ELF-1 (cell line): ENCODE data around the gene CDK10.
A peak's percentile ranks its signal among the peaks of the same experiment; 100 is the strongest.

Experiments used
- DNase-seq: peaks from one replicate; pipeline ENCODE4 v3.0.0-alpha.2; 2016; ENCODE audit warnings: low read depth, low spot score

CDK10 gene

GRCh38 chr16:89711601-89712273, 25.2 kb downstream of the CDK10 start:
- peak; percentile 48 for DNase-seq

DNA sequence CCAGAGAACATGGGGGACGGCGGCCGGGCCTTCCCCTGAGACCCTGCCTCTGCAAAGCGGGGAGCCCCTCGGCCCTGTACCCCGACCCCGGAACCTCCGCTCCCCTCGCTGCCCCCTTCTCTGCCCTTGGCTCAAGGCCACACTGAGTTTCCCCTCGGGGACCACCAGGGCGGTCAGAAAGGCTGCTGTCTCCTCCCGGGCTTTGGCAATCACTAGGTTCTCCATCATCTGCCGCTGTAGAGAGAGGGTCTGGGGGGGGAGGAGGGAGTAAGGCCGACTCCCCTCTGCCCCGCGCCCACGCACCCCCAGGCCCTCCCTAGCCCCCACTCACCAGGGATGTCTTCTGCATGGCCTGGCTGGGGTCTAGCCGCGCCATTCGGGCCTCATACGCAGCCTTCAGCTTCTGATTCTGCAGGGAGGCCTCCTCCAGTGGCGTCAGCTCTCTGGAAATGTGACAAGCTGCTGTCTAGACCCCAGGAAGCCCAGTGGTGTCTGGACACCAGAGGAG, 25.8 kb downstream of the CDK10 start:
- DNase-seq = no peak

- DNase-seq = no peak
Measured at GRCh38 chr16:89716493-89716892, 30.0 kb downstream of the CDK10 start.

- DNase-seq = no peak
Measured at GRCh38 chr16:89716916-89717687, 30.6 kb downstream of the CDK10 start.

- DNase-seq = no peak
Measured at GRCh38 chr16:89717688-89718505, 31.4 kb downstream of the CDK10 start.

GRCh38 chr16:89720551-89720812, 34.0 kb downstream of the CDK10 start:
- DNase-seq = no peak

- peak; percentile 79 for DNase-seq
Measured at GRCh38 chr16:89720813-89721545, 34.5 kb downstream of the CDK10 start, which contains the start of the genes VPS9D1 and ZNF276. Gene VPS9D1, minus strand, starts transcription at chr16:89720898. Its CDS starts 37 bp downstream, at chr16:89720861. Gene ZNF276, plus strand, starts transcription at chr16:89721537. Its CDS starts 104 bp downstream, at chr16:89721641.

DNA sequence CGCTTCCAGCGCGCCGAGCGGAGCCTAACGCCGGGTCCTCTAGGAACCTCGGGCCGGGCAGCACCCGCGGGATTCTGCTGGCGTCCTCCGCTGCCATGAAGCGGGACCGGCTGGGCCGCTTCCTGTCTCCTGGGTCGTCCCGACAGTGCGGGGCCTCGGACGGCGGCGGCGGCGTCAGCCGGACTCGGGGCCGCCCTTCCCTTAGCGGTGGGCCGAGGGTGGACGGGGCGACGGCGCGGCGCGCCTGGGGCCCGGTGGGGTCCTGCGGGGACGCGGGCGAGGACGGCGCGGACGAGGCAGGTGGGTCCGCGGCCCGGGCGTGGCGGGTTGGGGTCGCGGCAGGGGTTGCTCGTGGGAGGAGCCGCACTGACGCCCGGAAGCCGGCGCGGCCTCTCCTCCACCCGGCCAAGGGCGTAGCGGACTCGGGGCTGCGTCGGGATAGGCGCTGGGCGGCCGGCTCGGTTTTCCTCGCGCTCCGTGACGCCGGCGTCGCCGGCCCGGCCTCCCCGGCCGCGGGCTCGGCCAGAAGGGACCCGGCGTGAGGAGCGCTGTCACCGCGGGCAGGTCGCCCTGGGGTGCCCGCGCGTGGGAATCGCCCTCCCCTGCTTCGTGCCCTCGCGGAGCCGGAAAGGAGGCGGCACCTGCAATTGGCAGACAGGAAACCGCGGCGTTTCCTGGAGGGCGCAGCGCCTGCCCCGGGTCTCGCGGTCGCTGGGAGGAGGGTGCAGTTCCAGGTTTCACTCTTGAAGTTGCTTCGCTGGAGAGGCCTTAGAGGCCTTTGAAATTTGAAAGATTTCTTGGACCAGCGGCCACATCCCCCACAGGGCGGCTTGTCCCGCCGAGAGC, 35.3 kb downstream of the CDK10 start:
- peak; percentile 53 for DNase-seq

DNA sequence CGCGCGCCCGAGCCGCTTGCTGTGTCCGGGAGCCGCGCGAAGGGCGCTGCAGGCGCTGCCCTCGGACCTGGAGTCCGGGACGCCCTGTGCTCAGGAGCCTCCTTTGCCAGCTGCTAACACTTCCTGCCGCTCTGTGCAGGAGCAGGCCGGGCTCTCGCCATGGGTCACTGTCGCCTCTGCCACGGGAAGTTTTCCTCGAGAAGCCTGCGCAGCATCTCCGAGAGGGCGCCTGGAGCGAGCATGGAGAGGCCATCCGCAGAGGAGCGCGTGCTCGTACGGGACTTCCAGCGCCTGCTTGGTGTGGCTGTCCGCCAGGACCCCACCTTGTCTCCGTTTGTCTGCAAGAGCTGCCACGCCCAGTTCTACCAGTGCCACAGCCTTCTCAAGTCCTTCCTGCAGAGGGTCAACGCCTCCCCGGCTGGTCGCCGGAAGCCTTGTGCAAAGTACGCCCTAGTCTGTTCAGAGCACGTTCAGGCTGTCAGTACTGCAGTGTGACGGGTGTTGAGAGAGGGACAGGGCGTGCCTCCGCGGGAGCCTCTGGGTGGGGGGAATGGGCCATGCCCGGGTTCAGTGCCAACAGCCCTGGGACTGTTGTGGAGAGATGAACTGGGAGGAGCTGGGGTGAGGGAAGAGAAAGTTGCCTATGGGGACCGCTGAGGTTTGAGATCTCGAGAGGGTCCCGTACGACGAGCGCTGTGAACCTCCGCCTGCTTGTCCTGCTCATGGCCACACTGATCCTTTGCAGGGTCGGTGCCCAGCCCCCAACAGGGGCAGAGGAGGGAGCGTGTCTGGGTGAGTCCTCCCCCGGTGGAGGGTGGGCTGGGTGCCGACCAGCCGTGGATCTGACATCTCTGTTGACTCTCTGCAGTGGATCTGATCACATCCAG, 36.1 kb downstream of the CDK10 start:
- peak; percentile 69 for DNase-seq

DNA sequence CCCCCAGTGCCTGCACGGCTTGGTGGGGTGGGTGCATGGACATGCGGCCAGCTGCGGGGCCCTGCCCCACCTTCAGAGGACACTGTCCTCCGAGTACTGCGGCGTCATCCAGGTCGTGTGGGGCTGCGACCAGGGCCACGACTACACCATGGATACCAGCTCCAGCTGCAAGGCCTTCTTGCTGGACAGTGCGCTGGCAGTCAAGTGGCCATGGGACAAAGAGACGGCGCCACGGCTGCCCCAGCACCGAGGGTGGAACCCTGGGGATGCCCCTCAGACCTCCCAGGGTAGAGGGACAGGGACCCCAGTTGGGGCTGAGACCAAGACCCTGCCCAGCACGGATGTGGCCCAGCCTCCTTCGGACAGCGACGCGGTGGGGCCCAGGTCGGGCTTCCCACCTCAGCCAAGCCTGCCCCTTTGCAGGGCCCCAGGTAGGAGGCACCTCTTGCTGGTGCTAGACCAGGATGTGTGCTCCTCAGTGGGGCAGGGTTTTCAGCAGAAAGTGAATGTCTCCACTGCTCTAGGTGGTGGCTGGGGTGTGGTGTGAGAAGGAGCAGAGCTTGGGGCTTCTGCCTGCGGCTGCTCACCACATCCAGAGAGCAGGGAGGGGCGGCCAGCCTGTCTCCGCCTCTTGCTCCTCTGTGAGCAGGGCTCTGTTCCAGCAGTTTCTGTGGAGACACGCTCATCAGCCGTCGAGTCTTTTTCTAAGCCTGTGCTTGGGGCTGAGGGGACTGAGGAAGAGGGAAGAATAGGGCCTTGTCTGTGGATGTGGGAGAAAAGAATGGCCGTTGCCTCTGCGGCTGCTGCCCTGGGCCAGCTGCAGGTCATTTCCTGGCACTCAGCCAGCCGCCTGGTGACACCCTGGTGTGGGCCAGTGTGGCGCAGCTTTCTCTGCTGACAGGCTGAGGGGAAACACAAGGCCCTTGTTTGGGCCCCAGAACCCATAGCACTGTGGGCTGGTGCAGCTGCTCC, 37.1 kb downstream of the CDK10 start:
- DNase-seq = no peak

DNA sequence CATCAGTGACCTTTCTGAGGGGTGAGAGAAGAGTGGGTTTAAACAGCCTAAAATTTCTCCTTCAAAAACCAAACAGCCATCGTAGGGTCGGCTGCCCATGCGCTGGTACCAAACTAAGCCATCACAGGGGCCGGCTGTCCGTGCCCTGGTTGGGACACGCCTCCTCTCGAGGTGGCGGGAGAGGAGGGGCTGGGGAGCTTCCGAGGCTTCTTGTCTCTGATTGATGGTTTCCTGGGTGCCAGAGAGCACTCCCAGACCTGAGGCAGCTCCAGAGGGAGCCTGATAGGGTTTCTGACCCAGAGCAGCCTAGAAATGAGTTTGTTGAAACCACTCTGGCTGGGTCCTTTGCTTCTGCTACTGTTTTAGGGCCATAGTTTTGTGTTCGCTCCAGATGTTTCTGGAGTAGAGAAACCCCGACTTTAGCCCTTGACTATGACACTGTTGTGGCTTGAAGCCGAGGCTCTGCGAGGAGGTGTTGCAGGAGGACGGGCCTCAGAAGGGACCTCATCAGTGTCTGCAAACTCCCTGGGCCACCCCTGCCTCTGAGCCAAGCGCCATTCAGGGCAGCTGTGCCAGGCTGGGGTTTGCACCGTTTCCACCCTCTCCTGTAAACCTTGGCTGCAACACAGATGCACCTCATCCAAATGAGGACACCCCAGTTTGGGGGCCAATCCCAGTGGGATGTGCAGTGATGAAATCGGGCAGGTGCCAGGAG, 41.1 kb downstream of the CDK10 start:
- DNase-seq = no peak

- no peak for DNase-seq
Measured at GRCh38 chr16:89729293-89729692, 42.8 kb downstream of the CDK10 start.

DNA sequence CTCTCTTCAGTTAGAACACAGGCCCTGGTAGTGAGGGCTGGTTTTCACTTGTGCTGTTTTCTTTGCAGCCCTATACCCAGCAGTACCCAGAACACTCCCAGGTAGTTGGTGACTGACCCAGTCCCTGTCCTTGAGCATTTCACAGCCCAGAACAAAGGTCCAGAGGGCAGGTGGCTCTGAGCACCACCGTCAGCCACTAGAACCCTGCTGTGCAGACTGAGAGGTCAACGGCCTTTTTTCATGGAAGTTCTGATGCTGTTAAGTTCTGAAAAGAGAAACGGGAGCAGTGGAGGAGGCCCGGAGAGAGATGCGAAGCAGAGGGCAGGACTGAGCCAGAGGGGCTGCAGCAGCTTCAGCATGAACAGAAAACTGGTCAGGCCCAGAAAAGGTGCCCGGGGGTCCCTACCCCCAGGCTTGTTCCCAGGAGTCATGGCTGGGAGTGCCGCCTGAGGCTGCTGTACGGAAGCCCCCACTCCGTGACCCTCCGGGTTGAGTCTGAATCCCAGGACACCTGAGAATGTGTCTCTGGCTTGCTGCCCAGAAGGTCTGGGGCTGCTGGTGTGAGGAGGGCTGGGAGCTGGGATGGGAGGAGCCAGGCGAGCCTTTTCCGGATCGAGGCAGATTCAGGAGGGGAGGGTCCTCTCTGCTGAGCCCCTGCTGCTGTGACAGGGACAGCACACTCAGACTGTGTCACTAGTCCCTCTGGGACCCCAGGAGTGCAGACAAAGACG, 43.5 kb downstream of the CDK10 start:
- DNase-seq = peak; percentile 57

DNA sequence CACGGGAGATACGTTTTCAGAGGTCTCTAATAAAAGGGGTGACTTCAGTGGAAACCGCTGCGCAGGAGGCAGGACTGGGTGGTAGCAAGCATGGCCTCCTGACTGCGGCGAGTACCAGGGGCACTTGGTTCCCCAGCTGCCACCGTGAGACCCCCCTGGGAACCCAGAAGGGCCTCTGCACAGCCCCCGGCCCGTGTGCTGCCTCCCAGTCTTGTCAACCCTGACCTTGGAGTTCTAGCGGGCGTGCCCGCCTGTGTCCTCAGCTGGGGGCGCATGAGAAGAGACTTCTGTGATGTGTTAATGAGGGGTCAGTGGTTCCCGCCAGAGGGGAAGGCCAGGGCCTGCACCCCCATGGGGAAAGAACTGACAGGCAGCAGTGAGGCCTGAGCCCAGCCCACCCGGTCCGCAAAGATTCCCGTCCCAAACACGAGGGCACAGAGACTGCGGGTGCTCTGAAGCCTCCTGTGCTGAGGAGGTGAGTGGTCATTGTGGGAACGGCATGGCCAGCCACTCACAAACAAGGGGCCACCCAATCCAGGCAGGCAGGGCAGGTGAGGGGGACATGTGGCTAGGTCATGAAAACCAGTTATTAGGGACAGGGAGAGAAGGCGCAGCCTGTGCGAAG, 44.2 kb downstream of the CDK10 start:
- no peak for DNase-seq

DNA sequence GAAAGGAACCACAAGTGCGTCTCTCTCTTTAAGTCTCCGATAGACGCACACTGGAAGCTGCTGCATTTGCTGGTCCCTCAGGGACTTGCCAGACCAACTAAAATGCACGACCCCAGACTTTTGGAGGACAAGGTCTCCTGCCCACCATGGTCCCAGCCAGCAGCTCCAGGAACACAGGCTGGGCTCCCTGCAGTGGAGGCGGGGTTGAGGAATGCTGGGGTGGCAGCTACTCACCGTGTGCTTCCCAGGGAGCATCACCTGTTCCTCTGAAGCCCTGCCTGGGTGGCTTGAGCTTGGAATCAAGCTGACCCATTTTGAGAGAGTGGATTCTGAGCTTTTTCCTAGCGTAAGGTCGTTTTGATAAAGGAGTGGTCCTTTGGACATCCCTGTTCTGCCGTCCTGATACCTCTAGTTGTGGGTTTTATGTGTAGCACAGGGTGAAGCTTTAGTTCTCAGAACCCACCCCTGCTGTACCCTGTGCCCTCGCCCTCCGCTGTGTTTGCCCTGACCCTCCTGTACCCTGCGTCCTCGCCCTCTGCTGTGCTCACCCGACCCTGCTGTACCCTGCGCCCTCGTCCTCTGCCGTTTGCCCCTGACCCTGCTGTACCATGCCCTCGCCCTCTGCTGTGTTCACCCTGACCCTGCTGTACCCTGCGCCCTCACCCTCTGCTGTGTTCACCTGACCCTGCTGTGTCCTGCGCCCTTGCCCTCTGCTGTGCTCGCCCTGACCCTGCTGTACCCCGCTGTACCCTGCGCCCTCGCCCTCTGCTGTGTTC, 45.8 kb downstream of the CDK10 start:
- DNase-seq = no peak

DNA sequence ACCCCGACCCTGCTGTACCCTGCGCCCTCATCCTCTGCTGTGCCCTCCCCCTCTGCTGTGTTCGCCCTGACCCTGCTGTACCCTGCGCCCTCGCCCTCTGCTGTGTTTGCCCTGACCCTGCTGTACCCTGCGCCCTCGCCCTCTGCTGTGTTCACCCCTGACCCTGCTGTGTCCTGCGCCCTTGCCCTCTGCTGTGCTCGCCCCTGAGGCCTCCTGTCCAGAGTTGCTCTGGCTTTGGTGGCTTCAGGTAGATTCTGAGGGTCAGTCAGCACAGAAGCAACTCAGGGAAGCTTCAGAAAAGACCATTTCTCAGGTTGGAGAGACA, 46.4 kb downstream of the CDK10 start:
- no peak for DNase-seq
